ENCODE data around the gene SPATA1. TPM values are rescaled to one million over a fixed set of nuclear protein-coding genes. Genes with fewer than 3 reads are reported as not detected.

SPATA1 gene
- total and polyA plus RNA-seq, 2 donors (not counting 1 experiment from before 2014, with no cell fraction given), result 0.73 to 8.6 TPM

GRCh38 chr1:84481317-84481716, 24.9 kb upstream of the SPATA1 start:
- peaks cover 45% of the 10 kb centered on the region for H3K4me1 Mint-ChIP-seq
- Histone ChIP-seq H3K9me3 (ENCODE audit: control extremely low read depth in 1 of 3, control insufficient read depth in 2 of 3, insufficient read depth in 1 of 3, low read length in 2 of 3) (peaks cover 2 to 10% (median 9%) of the 10 kb centered on the region in 3 donors), H3K4me3 (ENCODE audit: control extremely low read depth in 1 of 5, extremely low read depth in 1 of 5, insufficient read depth in 1 of 5, low read depth in 2 of 5, low read length in 4 of 5) (no peak overlapping the region), H3K4me2 (replicated peaks; ENCODE audit: low read depth, low read length, poor library complexity, severe bottlenecking) (no peak overlapping the region), H3K9ac (ENCODE audit: low read length) (no peak overlapping the region), H3K27me3 (replicated peaks in 1 of 4; ENCODE audit: control extremely low read depth in 1 of 4, control insufficient read depth in 3 of 4, insufficient read depth in 4 of 4, low read length in 3 of 4) (peaks cover 0 to 10% (median 8%) of the 10 kb centered on the region in 4 experiments), H2AFZ (ENCODE audit: insufficient read depth, low read depth, low read length, poor library complexity, severe bottlenecking) (no peak overlapping the region), H3K4me1 (ENCODE audit: control insufficient read depth in 2 of 2, insufficient read depth in 2 of 2, low read length in 2 of 2) (peaks cover 19 to 32% of the 10 kb centered on the region in 2 donors), H3K27ac (ENCODE audit: low read length in 2 of 2) (no peak overlapping the region), H3K79me2 (ENCODE audit: control insufficient read depth, insufficient read depth, low read length) (peaks cover 73% of the 10 kb centered on the region), H3K36me3 (replicated peaks in 1 of 2; ENCODE audit: control extremely low read depth in 1 of 2, control insufficient read depth in 1 of 2, extremely low read depth in 1 of 2, insufficient read depth in 2 of 2, low read length in 1 of 2) (peaks cover 4 to 23% of the 10 kb centered on the region in 2 experiments), H4K20me1 (ENCODE audit: control insufficient read depth, insufficient read depth, low read length, poor library complexity, severe bottlenecking) (peaks cover 24% of the 10 kb centered on the region)
- no peak for DNase-seq
- ChIA-PET CTCF (interaction anchor here (0.9 to 1.8 kb wide), 4 partner anchors 24 to 778 kb away, joined by 3 to 5 read pairs (median 3); partner anchors contain the start of genes C1orf52, GNG5 and SPATA1), POLR2A (interaction anchor here (3.6 kb wide), 1 partner anchor 25 kb away, joined by 13 read pairs; the partner anchor contains the start of genes GNG5 and SPATA1)
- peaks cover 13% of the 10 kb centered on the region for H3K27me3 Mint-ChIP-seq
- H3K4me3 Mint-ChIP-seq, result peak overlapping the region; percentile 21
- TF ChIP-seq CTCF (IDR thresholded peaks at IDR 0.05) (no peak), EZH2 (IDR thresholded peaks at IDR 0.05; ENCODE audit: borderline replicate concordance, insufficient read depth, low read depth, low read length, poor library complexity, severe bottlenecking) (no peak)
- ATAC-seq (ENCODE audit: low read depth), result no peak
- WGBS (ENCODE audit: insufficient coverage), result 100% methylated on average over 2 of the region's 2 CpGs
- H3K9me3 Mint-ChIP-seq (ENCODE audit: insufficient read depth), result peaks cover 8% of the 10 kb centered on the region
- H3K27ac Mint-ChIP-seq, result no peak overlapping the region
- intact Hi-C loops (cut with micrococcal nuclease), result no loop called here

GRCh38 chr1:84488107-84488506, 18.1 kb upstream of the SPATA1 start:
- Histone ChIP-seq H4K20me1 (ENCODE audit: control insufficient read depth, insufficient read depth, low read length, poor library complexity, severe bottlenecking) (peaks cover 31% of the 10 kb centered on the region), H3K79me2 (ENCODE audit: control insufficient read depth, insufficient read depth, low read length) (peaks cover 31% of the 10 kb centered on the region), H3K4me2 (replicated peaks; ENCODE audit: low read depth, low read length, poor library complexity, severe bottlenecking) (no peak overlapping the region), H3K9ac (ENCODE audit: low read length) (no peak overlapping the region), H3K9me3 (ENCODE audit: control extremely low read depth in 1 of 3, control insufficient read depth in 2 of 3, insufficient read depth in 1 of 3, low read length in 2 of 3) (no peaks in the 10 kb centered on the region), H3K27ac (ENCODE audit: low read length in 2 of 2) (no peak overlapping the region), H3K27me3 (replicated peaks in 1 of 4; ENCODE audit: control extremely low read depth in 1 of 4, control insufficient read depth in 3 of 4, insufficient read depth in 4 of 4, low read length in 3 of 4) (no peaks in the 10 kb centered on the region), H3K4me1 (ENCODE audit: control insufficient read depth in 2 of 2, insufficient read depth in 2 of 2, low read length in 2 of 2) (no peaks in the 10 kb centered on the region), H3K4me3 (ENCODE audit: control extremely low read depth in 1 of 5, extremely low read depth in 1 of 5, insufficient read depth in 1 of 5, low read depth in 2 of 5, low read length in 4 of 5) (no peak overlapping the region), H2AFZ (ENCODE audit: insufficient read depth, low read depth, low read length, poor library complexity, severe bottlenecking) (no peak overlapping the region), H3K36me3 (replicated peaks in 1 of 2; ENCODE audit: control extremely low read depth in 1 of 2, control insufficient read depth in 1 of 2, extremely low read depth in 1 of 2, insufficient read depth in 2 of 2, low read length in 1 of 2) (peaks cover 17 to 54% of the 10 kb centered on the region in 2 experiments)
- intact Hi-C loops (cut with micrococcal nuclease), result no loop called here
- H3K4me3 Mint-ChIP-seq, result no peak overlapping the region
- no CpG with 5 or more reads among the region's 3 CpGs for WGBS (ENCODE audit: insufficient coverage)
- DNase-seq, result no peak
- no peak overlapping the region for H3K27ac Mint-ChIP-seq
- peaks cover 14% of the 10 kb centered on the region for H3K4me1 Mint-ChIP-seq
- TF ChIP-seq CTCF (IDR thresholded peaks at IDR 0.05), result no peak
- no peak for TF ChIP-seq EZH2 (IDR thresholded peaks at IDR 0.05; ENCODE audit: borderline replicate concordance, insufficient read depth, low read depth, low read length, poor library complexity, severe bottlenecking)
- ChIA-PET POLR2A (no interaction called here), CTCF (no interaction called here)
- H3K9me3 Mint-ChIP-seq (ENCODE audit: insufficient read depth), result no peaks in the 10 kb centered on the region
- no peaks in the 10 kb centered on the region for H3K27me3 Mint-ChIP-seq
- no peak for ATAC-seq (ENCODE audit: low read depth)

All from B cell (primary cell).